ENCODE results near the gene IGHMBP2.
A peak's percentile ranks its signal among the peaks of the same experiment; 100 is the strongest.

- TF ChIP-seq CTCF (IDR thresholded peaks at IDR 0.05) (peak in 2 of 6 experiments; percentile 13 to 33), POLR2A (IDR thresholded peaks at IDR 0.05) (no peak)
Measured at GRCh38 chr11:68889948-68890446, 13.7 kb upstream of the IGHMBP2 start.
